ENCODE results near the gene RASGEF1B. TPM values are rescaled to one million over a fixed set of nuclear protein-coding genes. Genes with fewer than 3 reads are reported as not detected.

Gene RASGEF1B
- total RNA-seq, 1 experiment from 2014 or later = 6.9 TPM

GRCh38 chr4:81509822-81510221, 38.1 kb upstream of the RASGEF1B start:
- peaks cover 42% of the 10 kb centered on the region for H3K4me1 Mint-ChIP-seq
- DNase-seq (ENCODE audit: low spot score) = no peak
- H3K4me3 Mint-ChIP-seq = no peak overlapping the region
- no peak overlapping the region for H3K27ac Mint-ChIP-seq
- no peak for ATAC-seq
- POLR2A ChIA-PET = no interaction called here
- no peak for TF ChIP-seq ZSCAN18 (CRISPR knock-in tag; IDR thresholded peaks at IDR 0.05)
- TF ChIP-seq FOXJ3 (CRISPR knock-in tag; IDR thresholded peaks at IDR 0.05; ENCODE audit: borderline replicate concordance) = no peak
- no peak for TF ChIP-seq CDX4 (CRISPR knock-in tag; IDR thresholded peaks at IDR 0.05; ENCODE audit: borderline replicate concordance)
- TF ChIP-seq EMX1 (CRISPR knock-in tag; IDR thresholded peaks at IDR 0.05) = no peak
- no peak for TF ChIP-seq MLX (CRISPR knock-in tag; IDR thresholded peaks at IDR 0.05)
- TF ChIP-seq MXD4 (CRISPR knock-in tag; IDR thresholded peaks at IDR 0.05; ENCODE audit: borderline replicate concordance) = no peak
- H3K36me3 Mint-ChIP-seq = no peaks in the 10 kb centered on the region
- no peaks in the 10 kb centered on the region for H3K27me3 Mint-ChIP-seq (ENCODE audit: low read depth)
- CTCF ChIA-PET = no interaction called here
- H3K9me3 Mint-ChIP-seq = no peaks in the 10 kb centered on the region

GRCh38 chr4:81509191-81509590, 37.5 kb upstream of the RASGEF1B start:
- TF ChIP-seq ZNF416 (CRISPR knock-in tag; IDR thresholded peaks at IDR 0.05) (no peak), SMAD4 (CRISPR knock-in tag; IDR thresholded peaks at IDR 0.05) (no peak), EMX1 (CRISPR knock-in tag; IDR thresholded peaks at IDR 0.05) (no peak), SP1 (CRISPR knock-in tag; conservative IDR thresholded peaks at IDR 0.05) (no peak), ATF6 (CRISPR knock-in tag; IDR thresholded peaks at IDR 0.05) (no peak), PRDM15 (CRISPR knock-in tag; IDR thresholded peaks at IDR 0.05) (no peak), NR3C1 (CRISPR knock-in tag; conservative IDR thresholded peaks at IDR 0.05; ENCODE audit: low read depth) (no peak), TEAD4 (CRISPR knock-in tag; IDR thresholded peaks at IDR 0.05) (no peak), CBFB (CRISPR knock-in tag; IDR thresholded peaks at IDR 0.05; ENCODE audit: low read depth) (no peak), ATF1 (CRISPR knock-in tag; IDR thresholded peaks at IDR 0.05) (no peak), ZNF232 (CRISPR knock-in tag; IDR thresholded peaks at IDR 0.05) (no peak), SOX15 (CRISPR knock-in tag; IDR thresholded peaks at IDR 0.05) (no peak), ZMAT4 (CRISPR knock-in tag; IDR thresholded peaks at IDR 0.05) (no peak)
- ChIA-PET CTCF (no interaction called here), POLR2A (no interaction called here)
- no peaks in the 10 kb centered on the region for H3K9me3 Mint-ChIP-seq
- no peak overlapping the region for H3K4me3 Mint-ChIP-seq
- H3K27me3 Mint-ChIP-seq (ENCODE audit: low read depth) = no peaks in the 10 kb centered on the region
- no peak for ATAC-seq
- DNase-seq (ENCODE audit: low spot score) = no peak
- no peaks in the 10 kb centered on the region for H3K36me3 Mint-ChIP-seq
- H3K27ac Mint-ChIP-seq = no peak overlapping the region
- peaks cover 40% of the 10 kb centered on the region for H3K4me1 Mint-ChIP-seq

Data from WTC11 (cell line).